HG02943 (cell line): Measurements from ENCODE around the gene UBE2D3.
A peak's percentile ranks its signal among the peaks of the same experiment; 100 is the strongest.

Source experiments
- ATAC-seq: cut with Tn5 transposase; IDR thresholded peaks from one replicate; pipeline ENCODE4 v1.9.1; 2021; ENCODE audit warnings: mild to moderate bottlenecking, low read depth, moderate library complexity; ENCODE audit not compliant: unreplicated experiment

UBE2D3 gene

GRCh38 chr4:102799816-102800215 is 27.5 kb downstream of the UBE2D3 start:
- no peak for ATAC-seq

- no peak for ATAC-seq
Observed at GRCh38 chr4:102794999-102795398, 32.4 kb downstream of the UBE2D3 start.

GRCh38 chr4:102792361-102792936 is 34.9 kb downstream of the UBE2D3 start:
- ATAC-seq = no peak

DNA sequence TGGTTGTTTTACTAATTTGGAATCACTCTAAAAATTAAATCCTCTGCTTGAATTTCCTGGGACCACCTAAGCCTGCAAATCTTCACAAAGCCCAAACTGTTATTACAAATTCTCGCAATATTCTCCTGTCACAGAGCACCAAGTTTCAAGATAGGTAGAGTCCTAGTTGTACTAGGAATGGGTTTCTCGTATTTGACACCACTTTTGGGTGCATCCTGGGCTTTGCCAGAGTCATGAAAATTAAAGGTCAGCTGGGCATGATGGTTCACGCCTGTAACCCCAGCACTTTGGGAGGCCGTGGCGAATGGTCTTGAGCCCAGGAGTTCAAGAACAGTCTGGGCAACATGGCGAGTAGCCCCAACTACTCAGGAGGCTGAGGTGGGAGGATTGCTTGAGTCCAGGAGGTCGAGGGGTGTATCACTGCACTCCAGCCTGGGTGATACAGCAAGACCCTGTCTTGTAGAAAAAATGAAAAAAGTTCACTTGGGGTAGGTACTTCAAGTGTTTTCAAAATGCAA is 36.0 kb downstream of the UBE2D3 start:
- no peak for ATAC-seq

- no peak for ATAC-seq
Observed at GRCh38 chr4:102789317-102789717, 38.0 kb downstream of the UBE2D3 start.

DNA sequence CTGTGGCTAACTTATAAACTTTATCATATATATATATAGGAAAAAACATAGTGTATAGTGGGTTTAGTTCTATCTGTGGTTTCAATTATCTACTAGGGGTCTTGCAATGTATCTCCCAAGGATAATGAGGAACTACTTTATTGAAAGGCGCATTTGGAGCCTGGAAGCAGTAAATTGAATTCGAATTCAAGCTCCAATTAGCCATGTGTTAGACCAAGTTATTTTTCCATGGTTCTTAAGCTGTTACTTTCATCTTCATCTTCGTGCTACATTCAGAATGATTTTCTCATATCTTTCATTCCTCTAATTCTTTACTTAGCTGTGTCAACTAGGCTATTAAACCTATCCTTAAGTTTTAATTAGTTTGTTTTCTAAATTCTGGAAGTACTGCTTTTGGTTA is 39.4 kb downstream of the UBE2D3 start:
- ATAC-seq = no peak

DNA sequence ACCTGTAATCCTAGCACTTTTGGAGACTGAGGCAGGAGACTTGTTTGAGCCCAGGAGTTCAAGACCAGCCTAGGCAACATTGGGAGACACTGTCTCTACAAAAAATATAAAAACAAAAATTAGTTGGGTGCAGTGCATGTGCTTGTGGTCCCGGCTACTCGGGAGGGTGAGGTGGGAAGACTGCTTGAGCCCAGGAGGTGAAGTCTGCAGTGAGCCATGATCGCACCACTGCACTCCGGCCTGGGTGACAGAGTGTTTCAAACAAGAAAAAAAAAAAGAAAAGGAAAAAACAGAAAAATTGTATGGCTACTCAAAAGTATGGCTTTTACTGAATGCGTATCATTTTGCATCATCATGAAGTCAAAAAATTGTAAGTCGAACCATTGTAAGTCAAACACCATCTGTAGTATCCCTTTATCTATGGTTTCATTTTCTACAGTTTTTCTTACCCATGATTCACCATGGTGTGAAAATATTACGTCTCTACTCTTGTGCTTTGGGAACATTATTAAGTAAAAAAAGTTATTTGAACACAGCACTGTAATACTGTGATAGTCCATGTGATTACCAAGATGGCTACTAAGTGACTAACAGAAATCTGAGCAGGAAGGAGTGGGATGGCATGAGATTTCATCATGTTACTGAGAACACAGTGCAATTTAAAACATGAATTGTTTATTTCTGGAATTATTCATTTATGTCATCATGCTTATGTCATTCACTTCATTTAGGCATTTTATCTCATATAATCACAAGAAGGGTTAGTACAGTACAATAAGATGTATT is 40.1 kb downstream of the UBE2D3 start:
- ATAC-seq = no peak

DNA sequence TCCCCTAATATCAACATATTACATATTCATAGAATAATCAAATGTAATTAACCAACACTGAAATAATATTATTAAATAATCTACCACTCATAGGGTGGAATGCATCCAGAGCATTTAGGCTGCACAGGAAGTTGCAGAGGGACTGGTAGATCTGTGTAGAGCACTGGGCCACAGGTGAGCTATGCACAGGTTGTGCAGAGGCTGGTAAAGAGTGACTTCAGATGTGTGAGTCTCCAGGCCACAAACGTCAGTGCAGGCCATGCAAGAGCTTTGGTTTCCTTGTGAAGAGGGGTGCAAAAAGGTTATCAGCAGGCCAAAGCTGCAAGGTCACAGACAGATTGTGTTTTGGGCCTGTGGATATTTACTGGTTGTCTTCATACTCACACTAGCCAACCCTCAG is 41.1 kb downstream of the UBE2D3 start:
- no peak for ATAC-seq

DNA sequence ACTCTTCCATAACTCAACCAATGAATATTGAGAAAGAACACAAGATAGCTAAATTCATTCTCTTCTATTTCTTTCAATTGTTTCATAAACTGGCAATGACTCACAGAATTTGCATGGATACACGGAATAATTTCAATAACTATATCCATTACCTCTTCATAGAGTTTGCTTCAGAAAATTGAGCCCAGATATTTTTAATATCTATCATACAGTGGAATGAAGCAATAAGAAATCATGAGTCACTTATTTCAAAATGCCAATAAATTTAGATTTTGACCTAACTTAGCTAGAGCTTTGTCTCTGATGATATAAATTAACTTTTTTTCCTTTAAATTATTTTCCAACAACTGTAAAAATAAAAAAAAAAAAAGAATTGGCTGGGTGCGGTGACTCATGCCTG is 44.3 kb downstream of the UBE2D3 start:
- no peak for ATAC-seq

DNA sequence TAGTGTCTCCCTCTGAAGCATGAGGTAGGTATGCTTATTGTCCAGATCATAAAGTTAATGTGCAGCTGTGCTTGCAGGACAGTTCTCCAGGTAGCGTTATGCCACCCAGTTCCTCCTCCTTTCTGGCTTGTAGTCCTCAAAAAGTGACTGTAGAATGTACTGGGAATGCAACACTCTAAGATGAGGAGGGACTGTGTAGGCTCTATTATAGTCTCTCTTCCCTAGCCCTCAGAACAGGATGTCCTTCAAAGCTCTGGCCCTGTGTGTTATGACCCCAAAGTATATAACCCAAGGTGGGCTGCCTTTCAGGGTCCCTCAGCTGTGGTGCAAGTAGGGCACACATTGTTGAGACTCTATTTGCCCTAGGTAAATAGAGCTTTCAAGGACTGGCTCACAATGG is 45.8 kb downstream of the UBE2D3 start:
- no peak for ATAC-seq

DNA sequence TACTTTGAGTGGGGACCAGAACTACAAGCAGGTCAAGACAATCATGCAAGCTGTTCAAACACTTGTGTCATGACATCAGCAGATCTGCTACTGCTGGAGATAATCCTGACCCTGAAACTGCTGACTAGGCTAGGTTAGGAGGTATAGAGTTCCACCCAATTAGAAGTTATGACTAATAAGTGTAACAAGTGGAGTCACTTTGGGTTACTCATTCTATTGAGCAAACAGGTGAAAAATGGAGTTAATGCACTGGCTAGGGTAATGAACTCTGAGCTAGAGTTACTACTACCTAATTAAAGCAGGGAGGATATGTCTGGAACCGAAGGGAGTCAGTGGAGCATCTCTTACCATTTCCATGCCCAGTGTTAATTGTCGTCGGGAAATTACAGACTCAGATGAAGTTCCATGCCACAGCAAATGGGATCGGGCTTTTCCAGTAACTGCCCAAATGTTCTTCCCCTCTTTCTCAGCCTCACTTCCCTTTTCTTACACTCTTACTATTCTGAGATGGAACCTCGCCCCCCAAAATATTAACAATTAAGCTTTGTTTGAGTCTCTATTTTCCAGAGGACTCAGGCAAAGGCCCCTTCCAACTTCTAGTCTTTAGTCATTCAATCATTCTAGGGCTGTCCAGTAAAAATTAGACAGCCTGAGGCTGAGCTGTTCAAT is 46.7 kb downstream of the UBE2D3 start:
- ATAC-seq = no peak

DNA sequence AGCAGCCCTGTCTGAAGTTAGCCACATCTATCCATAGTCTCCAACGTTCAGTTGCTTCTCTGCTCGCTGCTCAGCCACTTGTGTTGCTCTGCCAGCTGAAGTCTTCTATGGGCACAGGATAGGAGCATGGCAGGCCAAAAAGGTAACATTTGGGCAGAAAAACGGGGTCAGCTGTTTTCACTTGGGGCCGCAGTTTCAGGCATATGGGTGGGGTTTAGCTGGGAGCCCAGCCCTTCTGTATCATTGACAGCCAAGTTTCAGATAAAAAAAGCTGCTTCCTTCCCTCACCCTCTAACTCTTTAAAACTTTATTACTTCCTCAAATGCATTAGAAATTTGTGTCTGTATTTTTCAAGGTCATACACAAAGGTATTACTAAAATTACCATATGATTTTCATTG is 48.1 kb downstream of the UBE2D3 start:
- no peak for ATAC-seq

DNA sequence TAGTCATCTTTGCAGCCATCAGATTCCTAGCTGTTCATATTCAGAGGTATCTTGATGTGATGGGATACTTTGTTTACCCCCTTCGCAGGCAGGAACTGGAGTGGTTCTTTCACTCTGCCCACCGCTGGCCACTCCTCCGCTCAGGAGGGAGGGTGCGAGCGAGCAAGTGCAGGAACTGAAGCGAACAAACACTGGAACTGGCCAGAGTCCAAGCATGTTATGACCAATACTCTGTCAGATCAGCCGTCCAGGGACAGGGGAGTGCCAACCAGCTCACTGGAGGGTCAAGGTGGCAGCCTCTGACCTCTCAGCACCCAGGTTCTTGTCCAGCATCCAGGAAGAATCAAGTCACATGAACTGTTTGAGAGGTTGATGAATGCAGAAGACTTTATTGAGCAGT is 48.6 kb downstream of the UBE2D3 start:
- ATAC-seq = no peak

GRCh38 chr4:102775805-102776204 is 51.5 kb downstream of the UBE2D3 start:
- ATAC-seq = no peak

GRCh38 chr4:102774254-102774653 is 53.1 kb downstream of the UBE2D3 start:
- no peak for ATAC-seq

GRCh38 chr4:102772738-102773340 is 54.5 kb downstream of the UBE2D3 start:
- no peak for ATAC-seq

- ATAC-seq = no peak
Observed at GRCh38 chr4:102764901-102765300, 62.5 kb downstream of the UBE2D3 start.

- ATAC-seq = no peak
Observed at GRCh38 chr4:102761906-102762305, 65.4 kb downstream of the UBE2D3 start.

DNA sequence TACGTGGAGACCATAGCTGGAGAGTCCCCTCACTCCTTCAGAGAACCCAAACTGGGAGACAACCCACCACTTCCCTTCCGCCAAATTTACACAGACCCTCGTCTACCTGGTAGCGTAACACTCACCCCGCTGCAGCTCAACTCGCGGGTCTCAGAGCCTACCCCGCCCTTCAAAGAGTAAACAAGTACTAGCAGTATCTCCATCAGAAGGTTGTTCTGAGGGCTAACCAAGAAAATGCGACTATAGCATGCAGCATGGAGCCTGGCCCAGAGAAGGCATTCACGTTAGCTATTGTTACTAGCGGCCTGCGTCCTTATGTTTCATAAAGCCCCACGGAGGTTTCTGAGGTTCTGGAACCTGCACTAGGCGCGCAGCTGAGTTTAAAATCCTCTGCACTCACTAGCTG is 66.1 kb downstream of the UBE2D3 start:
- no peak for ATAC-seq

DNA sequence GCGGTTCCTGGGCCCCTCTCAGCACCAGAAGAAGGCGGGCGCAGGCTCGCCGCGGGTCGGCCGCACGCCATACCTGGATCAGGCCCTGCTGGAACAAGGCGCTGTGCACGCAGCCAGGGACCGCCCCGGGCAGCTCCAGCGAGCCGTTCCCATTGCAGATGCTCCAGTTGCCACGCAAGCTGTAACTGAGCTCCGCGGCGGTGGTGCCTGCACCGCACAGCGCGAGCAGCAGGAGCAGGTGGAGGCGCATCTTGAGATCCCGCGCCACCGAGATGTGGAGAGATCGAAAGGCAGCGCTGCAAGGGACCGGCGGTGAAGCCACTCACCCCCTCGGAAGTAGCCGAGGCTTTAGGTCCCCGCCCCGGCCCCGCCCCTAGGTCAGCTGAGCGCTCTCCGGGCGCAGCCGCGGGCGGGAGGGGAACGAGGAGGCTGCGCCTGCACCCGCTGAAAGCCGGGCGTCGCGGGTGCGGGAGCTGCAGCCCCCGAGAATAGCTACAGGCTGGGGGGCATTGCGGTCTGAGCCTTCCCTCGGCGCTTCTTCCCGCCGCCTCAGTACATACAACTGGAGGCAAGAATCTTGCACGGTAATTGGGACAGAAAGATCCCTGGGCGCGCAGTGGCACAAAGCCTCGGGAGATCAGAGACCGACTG is 66.6 kb downstream of the UBE2D3 start, which contains the start of gene MANBA:
Gene MANBA (minus strand): TSS at position 324 of the 651 bp plus-strand sequence. CDS start 74 bp downstream, at position 250.
- peak; percentile 93 for ATAC-seq
